Gastrocnemius medialis (tissue), 4 donors: ENCODE measurements around the gene OR7C2. TPM values are rescaled to one million over a fixed set of nuclear protein-coding genes. Genes with fewer than 3 reads are reported as not detected.
"Not testable (repeated sequence)": the region's sequence is repeated elsewhere in the genome, so short reads cannot be mapped to it uniquely, and the experiment has no call there.

ENCODE experiments used
- ATAC-seq, 2 donors: fragments of 150-250 bp; one replicate each; pipeline ENCODE4 v1.9.1; 2016
- DNase-seq, 2 donors: peaks; one replicate each; pipeline ENCODE4 v3.0.0-alpha.2; 2019
- H3K27ac ChIP-seq, 4 donors: fragments of 200-600 bp; sonication (generic); 1 replicate in 1 of 4; 2 replicates in 3 of 4; pipeline ENCODE4 v1.5.1; 2016 to 2018; ENCODE audit warnings: mild to moderate bottlenecking in 2 of 4, moderate library complexity in 1 of 4
- H3K27me3 ChIP-seq, 3 donors: fragments of 200-600 bp; sonication (generic) in 2 of 3; 1 replicate in 1 of 3; 2 replicates in 2 of 3; pipeline versions ENCODE4 v1.5.1 to v1.6.0; 2016 to 2019; ENCODE audit warnings: mild to moderate bottlenecking in 1 of 3, moderate library complexity in 1 of 3
- H3K36me3 ChIP-seq, 2 donors: fragments of 200-600 bp; sonication (generic) in 1 of 2; one replicate each; pipeline ENCODE4 v1.5.1; 2017 to 2018
- H3K4me1 ChIP-seq, 2 donors: fragments of 200-600 bp; sonication (generic) in 1 of 2; one replicate each; pipeline ENCODE4 v1.5.1; 2016 to 2017; ENCODE audit warnings: mild to moderate bottlenecking in 2 of 2
- H3K4me3 ChIP-seq, 4 donors: fragments of 200-600 bp; sonication (generic) in 3 of 4; 1 replicate in 1 of 4; 2 replicates in 3 of 4; pipeline ENCODE4 v1.5.1; 2016 to 2019; ENCODE audit warnings: mild to moderate bottlenecking in 2 of 4
- H3K9me3 ChIP-seq, 3 donors: fragments of 200-600 bp; sonication (generic) in 2 of 3; 1 replicate in 1 of 3; 2 replicates in 2 of 3; pipeline ENCODE4 v1.5.1; 2016 to 2019
- CTCF ChIP-seq, 5 experiments: fragments of 450-650 bp in 3 of 5; fragments of 200-600 bp in 2 of 5; sonication (generic) in 2 of 5; IDR thresholded peaks in 4 of 5; conservative IDR thresholded peaks in 1 of 5; 1 replicate in 4 of 5; 2 replicates in 1 of 5; pipeline ENCODE4 v1.5.1; 2016 to 2019; ENCODE audit warnings: antibody characterized with exemption in 5 of 5, mild to moderate bottlenecking in 3 of 5, moderate library complexity in 3 of 5
- POLR2A ChIP-seq, 2 donors: fragments of 450-650 bp; IDR thresholded peaks; one replicate each; pipeline ENCODE4 v1.6.1; 2017; ENCODE audit warnings: antibody characterized with exemption in 2 of 2, mild to moderate bottlenecking in 2 of 2, moderate library complexity in 2 of 2
- in situ Hi-C, 4 donors: fragments of 200-750 bp; cut with MboI; loops; one replicate each; pipeline versions ENCODE4 v1.15.0 to v1.8.0; 2017; ENCODE audit warnings: low sequenced_read_pairs in 4 of 4
- intact Hi-C: fragments of 100-400 bp; cut with DNase I; formaldehyde crosslinking; loops from one replicate; pipeline ENCODE4 v1.15.1; 2023; ENCODE audit warnings: low total_unique reads
- total RNA-seq, 4 donors: library from RNA; depleted of rRNA; stranded (reverse); fragments of >200 nt; gene quantifications; one replicate each; pipeline versions ENCODE4 v1.1.0 to v1.2.3, GENCODE V29; 2016

Gene OR7C2
- total RNA-seq, 4 donors from 2014 or later, result not detected

DNA sequence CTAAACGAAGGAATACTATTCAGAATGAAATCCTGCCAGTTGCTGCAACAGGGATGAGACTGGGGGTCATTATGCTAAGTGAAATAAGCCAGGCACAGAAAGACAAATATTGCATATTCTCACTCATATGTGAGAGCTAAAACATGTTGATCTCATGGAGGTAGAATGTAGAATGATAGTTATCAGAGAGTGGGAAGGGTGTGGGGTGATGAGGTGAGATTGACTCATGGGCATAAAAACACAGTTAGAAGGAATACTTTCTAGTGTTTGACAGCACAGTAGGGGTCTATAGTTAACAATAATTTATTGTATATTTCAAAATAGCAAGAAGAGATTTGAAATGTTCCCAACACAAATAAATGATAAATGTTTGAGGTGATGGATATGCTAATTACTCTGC, 7.8 kb upstream of the OR7C2 start:
- DNase-seq (no peak), ATAC-seq (no peak)
- intact Hi-C loops, result no loop called here

DNA sequence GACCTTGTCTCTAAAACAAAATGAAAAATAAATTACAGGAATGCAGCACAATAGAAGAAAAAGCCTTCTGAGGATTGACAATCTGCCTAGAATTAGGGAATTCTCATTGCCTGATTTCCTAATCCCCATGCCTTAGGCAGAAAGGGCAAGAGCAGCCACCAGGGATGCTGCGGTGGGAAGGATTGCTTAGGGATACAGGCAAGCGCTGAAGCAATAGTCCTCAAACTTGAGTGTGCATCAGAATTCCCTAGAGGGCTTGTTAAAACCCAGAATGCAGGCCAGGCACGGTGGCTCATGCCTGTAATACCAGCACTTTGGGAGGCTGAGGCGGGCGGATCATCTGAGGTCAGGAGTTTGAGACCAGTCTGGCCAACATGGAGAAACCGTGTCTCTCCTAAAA, 1.0 kb upstream of the OR7C2 start:
- in situ Hi-C loops, result no loop called here
- H3K9me3 ChIP-seq, result no peaks in the 10 kb centered on the region
- H3K27ac ChIP-seq, result no peak overlapping the region
- no peaks in the 10 kb centered on the region for H3K4me1 ChIP-seq
- no peaks in the 10 kb centered on the region for H3K36me3 ChIP-seq
- no peak overlapping the region for H3K4me3 ChIP-seq
- TF ChIP-seq POLR2A (IDR thresholded peaks at IDR 0.05) (no peak), CTCF (IDR thresholded peaks at IDR 0.05 in 4 of 5, conservative IDR thresholded peaks at IDR 0.05 in 1 of 5) (no peak)
- no peak for ATAC-seq
- no peaks in the 10 kb centered on the region for H3K27me3 ChIP-seq
- DNase-seq, result no peak
- intact Hi-C loops, result no loop called here

More for the DNA sequence above, 7.8 kb upstream of the OR7C2 start:
- Histone ChIP-seq H3K9me3 (peaks cover 0 to 6% (median 0%) of the 10 kb centered on the region in 3 donors), H3K27ac (no peak overlapping the region), H3K36me3 (no peaks in the 10 kb centered on the region), H3K27me3 (no peaks in the 10 kb centered on the region), H3K4me1 (no peaks in the 10 kb centered on the region), H3K4me3 (no peak overlapping the region)
- in situ Hi-C loops, result no loop called here
- no peak for TF ChIP-seq POLR2A (IDR thresholded peaks at IDR 0.05)
- no peak for TF ChIP-seq CTCF (IDR thresholded peaks at IDR 0.05 in 4 of 5, conservative IDR thresholded peaks at IDR 0.05 in 1 of 5)

DNA sequence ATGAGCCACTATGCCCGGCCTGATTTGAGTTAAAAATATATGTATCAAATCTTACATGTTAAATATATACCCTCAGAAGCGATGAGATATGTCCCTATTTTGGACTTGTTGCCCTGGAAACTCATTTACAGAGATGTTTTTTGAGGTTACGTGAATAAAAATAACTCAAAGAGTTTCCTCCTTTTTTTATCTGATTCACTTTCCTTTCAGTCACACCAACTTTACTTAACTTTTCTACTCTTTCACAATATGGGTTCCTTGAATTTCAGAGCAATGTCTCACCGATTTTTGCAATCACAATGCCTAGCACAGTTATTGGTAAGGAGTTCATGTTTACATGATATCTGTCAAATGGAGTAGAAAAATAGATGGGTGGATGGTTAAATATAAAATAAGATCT, 2.3 kb downstream of the OR7C2 start:
- no peak for TF ChIP-seq POLR2A (IDR thresholded peaks at IDR 0.05)
- TF ChIP-seq CTCF (IDR thresholded peaks at IDR 0.05 in 4 of 5, conservative IDR thresholded peaks at IDR 0.05 in 1 of 5), result no peak
- H3K4me1 ChIP-seq, result no peaks in the 10 kb centered on the region
- no peaks in the 10 kb centered on the region for H3K9me3 ChIP-seq
- in situ Hi-C loops, result no loop called here
- H3K27me3 ChIP-seq, result no peaks in the 10 kb centered on the region
- intact Hi-C loops, result no loop called here
- no peak overlapping the region for H3K27ac ChIP-seq
- no peak overlapping the region for H3K4me3 ChIP-seq
- DNase-seq (no peak), ATAC-seq (no peak)
- H3K36me3 ChIP-seq, result no peaks in the 10 kb centered on the region

GRCh38 chr19:14944456-14944855, 3.2 kb downstream of the OR7C2 start:
- Histone ChIP-seq H3K27ac (no peak overlapping the region), H3K27me3 (no peaks in the 10 kb centered on the region), H3K4me3 (no peak overlapping the region), H3K36me3 (no peaks in the 10 kb centered on the region), H3K4me1 (no peaks in the 10 kb centered on the region), H3K9me3 (no peaks in the 10 kb centered on the region)
- ATAC-seq, result no peak
- no peak for DNase-seq
- intact Hi-C loops, result no loop called here
- TF ChIP-seq CTCF (IDR thresholded peaks at IDR 0.05 in 4 of 5, conservative IDR thresholded peaks at IDR 0.05 in 1 of 5) (no peak), POLR2A (IDR thresholded peaks at IDR 0.05) (no peak)
- in situ Hi-C loops, result no loop called here

DNA sequence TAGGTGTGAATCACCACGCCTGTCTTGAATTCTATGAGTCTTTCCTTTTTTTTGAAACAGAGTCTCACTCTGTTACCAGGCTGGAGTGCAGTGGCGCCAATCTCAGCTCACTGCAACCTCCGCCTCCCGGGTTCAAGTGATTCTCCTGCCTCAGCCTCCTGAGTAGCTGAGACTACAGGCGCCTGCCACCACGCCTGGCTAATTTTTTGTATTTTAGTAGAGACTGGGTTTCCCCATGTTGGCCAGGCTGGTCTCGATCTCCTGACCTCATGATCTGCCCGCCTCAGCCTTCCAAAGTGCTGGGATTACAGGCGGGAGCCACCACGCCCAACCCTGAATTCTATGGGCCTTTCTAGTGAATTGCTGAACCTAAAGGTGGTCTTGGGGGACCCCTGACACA, 8.1 kb downstream of the OR7C2 start:
- intact Hi-C loops, H3K9me3 ChIP-seq, H3K4me1 ChIP-seq, H3K4me3 ChIP-seq, DNase-seq, H3K36me3 ChIP-seq, ATAC-seq, H3K27me3 ChIP-seq, H3K27ac ChIP-seq, in situ Hi-C loops: not testable (repeated sequence)
